ENCODE results near the gene APLP1.

DNA sequence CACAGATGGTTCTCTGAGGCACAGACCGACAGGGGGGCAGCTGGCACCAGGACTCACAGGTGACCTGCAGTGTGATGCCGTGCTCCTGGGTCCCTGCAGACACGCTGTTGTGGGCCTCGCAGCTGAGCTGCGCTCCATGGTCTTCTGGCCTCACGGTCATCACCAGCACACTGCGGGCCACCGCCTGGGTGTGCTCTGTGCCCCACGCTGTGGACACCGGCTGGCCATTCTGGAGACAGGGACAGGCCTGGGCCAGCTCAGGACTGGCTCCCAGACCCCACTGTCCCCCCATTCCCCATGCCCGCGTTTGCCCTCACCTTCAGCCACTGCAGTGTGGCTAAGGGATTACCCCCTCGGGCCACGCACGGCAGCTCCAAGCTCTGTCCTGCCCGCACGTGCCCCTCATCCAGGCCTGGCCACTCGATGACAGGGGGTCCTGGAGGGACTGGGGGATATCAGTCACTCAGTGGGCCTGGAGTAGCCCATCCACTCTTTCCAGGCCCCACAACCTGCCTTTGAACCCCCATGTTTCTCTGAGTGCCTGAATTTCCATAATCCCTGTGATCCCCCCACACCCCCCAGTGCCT is 19.4 kb upstream of the APLP1 start:
- TF ChIP-seq, protein P1, sequence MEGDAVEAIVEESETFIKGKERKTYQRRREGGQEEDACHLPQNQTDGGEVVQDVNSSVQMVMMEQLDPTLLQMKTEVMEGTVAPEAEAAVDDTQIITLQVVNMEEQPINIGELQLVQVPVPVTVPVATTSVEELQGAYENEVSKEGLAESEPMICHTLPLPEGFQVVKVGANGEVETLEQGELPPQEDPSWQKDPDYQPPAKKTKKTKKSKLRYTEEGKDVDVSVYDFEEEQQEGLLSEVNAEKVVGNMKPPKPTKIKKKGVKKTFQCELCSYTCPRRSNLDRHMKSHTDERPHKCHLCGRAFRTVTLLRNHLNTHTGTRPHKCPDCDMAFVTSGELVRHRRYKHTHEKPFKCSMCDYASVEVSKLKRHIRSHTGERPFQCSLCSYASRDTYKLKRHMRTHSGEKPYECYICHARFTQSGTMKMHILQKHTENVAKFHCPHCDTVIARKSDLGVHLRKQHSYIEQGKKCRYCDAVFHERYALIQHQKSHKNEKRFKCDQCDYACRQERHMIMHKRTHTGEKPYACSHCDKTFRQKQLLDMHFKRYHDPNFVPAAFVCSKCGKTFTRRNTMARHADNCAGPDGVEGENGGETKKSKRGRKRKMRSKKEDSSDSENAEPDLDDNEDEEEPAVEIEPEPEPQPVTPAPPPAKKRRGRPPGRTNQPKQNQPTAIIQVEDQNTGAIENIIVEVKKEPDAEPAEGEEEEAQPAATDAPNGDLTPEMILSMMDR (IDR thresholded peaks at IDR 0.05; ENCODE audit: low read depth, low read length), result no peak
- TF ChIP-seq POLR2A (IDR thresholded peaks at IDR 0.05; ENCODE audit: extremely low read depth, insufficient read length) (no peak), MYC (IDR thresholded peaks at IDR 0.05; ENCODE audit: low read depth, low read length) (no peak)
- TF ChIP-seq, protein P2, sequence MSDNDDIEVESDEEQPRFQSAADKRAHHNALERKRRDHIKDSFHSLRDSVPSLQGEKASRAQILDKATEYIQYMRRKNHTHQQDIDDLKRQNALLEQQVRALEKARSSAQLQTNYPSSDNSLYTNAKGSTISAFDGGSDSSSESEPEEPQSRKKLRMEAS (IDR thresholded peaks at IDR 0.05; ENCODE audit: low read depth, low read length), result no peak
